HL-60 (cell line): ENCODE results near the gene SLC15A1.

ENCODE experiments used
- CTCF ChIP-seq: IDR thresholded peaks from one replicate; pipeline ENCODE4 v1.5.1; 2011; ENCODE audit warnings: low read length, control low read depth, inconsistent platforms; ENCODE audit not compliant: insufficient read depth
- POLR2AphosphoS5 ChIP-seq: IDR thresholded peaks from 2 replicates; pipeline ENCODE4 v1.6.1; 2012; ENCODE audit warnings: low read depth
- REST ChIP-seq: IDR thresholded peaks from 2 replicates; pipeline ENCODE4 v1.6.1; 2012; ENCODE audit warnings: low read depth; ENCODE audit not compliant: insufficient replicate concordance
- SPI1 ChIP-seq: IDR thresholded peaks from 2 replicates; pipeline ENCODE4 v1.6.1; 2012; ENCODE audit warnings: low read depth, mild to moderate bottlenecking, borderline replicate concordance

GRCh38 chr13:98787173-98787572 lies 34.7 kb upstream of the SLC15A1 start:
- no peak for TF ChIP-seq POLR2AphosphoS5
- no peak for TF ChIP-seq CTCF
- no peak for TF ChIP-seq REST
- no peak for TF ChIP-seq SPI1
